GM19324 (cell line): ENCODE data around the gene GAPT.
A peak's percentile ranks its signal among the peaks of the same experiment; 100 is the strongest.

Experiments
- ATAC-seq: cut with Tn5 transposase; IDR thresholded peaks from one replicate; pipeline ENCODE4 v1.9.1; 2021; ENCODE audit warnings: mild to moderate bottlenecking, moderate library complexity; ENCODE audit not compliant: unreplicated experiment, low FRiP score

The GAPT gene

DNA sequence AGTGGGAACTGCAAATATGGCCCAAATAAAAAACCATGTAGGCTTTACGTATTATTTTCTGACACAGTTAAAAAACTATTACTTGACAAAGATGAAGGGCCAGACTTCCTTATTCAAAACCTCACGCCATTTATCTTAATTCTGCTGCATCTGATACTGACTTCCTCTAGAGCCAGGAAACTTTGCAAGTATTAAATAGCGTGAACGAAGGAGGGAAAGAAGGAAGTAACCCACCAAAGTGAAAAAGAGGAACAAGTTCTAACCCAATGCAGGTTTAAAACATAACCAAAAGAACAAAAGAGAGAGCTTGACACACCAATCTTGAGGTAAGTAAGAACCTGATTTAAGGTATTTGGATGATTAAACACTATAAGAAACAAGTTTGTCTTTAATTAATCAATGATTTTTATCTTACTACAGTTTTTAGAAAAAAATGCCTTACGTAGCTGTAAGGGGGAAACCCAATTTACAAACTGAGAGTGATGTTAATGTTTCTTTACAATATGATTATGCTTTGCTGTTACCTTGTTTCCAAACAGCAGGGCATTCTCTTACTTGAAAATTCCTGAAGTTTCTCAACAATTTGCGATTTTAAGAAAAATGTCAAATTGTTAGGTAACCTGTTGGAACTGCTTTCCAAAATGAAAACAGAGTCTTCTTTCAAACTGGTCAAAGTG lies at the start of gene GAPT:
TSS of gene GAPT (plus strand) at position 220 of the 677 bp plus-strand sequence. CDS start 3,102 bp downstream, outside the sequence.
- peak; percentile 74 for ATAC-seq

DNA sequence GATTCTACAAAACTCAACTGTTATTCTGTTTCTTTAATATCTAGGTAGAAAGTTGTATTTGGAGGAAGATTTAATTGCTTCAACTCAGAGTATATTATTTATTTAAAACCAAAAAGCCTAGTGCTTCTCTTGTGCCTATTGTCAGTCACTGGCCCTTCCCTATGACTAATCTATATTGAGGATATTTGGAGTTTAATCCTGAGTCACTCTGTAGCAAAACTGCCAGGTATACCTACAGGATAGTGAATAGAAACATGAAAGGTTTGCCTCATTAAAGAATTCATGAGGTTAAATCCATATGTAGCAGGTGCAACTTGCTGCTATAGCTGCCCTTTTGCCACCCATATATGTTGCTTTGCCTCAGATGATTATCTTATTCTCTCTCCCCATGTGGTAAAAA lies 46.4 kb upstream of the GAPT start:
- ATAC-seq, result no peak

DNA sequence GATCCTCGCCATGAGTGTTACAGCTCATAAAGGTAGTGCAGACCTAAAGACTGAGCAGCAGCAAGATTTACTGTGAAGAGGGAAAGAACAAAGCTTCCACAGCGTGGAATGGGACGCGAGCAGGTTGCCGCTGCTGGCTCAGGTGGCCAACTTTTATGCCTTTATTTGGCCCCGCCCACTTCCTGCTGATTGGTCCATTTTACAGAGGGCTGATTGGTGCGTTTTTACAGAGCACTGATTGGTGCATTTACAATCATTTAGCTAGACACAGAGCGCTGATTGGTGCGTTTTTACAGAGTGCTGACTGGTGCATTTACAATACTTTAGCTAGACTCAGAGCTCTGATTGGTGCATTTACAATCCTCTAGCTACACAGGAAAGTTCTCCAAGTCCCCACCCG lies 45.2 kb upstream of the GAPT start:
- no peak for ATAC-seq

DNA sequence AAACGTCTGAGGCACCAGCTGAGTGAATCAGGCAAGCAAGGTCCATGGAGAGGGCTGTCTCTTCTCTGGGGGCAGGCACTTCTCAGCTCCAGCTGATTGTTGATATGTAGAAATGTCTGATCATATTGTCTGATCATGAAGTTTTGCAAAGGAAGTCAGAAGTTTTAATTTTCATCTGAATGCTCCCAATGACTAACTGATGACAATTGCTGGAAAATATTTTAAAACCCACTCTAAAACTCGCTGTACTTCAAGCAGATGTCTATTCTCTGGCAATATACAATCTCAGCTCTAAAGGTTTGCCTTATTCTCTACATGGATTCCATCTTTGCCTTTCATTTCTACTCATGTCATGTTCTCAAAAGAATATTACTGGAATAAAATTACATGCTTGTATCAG lies 44.0 kb upstream of the GAPT start:
- ATAC-seq, result no peak

DNA sequence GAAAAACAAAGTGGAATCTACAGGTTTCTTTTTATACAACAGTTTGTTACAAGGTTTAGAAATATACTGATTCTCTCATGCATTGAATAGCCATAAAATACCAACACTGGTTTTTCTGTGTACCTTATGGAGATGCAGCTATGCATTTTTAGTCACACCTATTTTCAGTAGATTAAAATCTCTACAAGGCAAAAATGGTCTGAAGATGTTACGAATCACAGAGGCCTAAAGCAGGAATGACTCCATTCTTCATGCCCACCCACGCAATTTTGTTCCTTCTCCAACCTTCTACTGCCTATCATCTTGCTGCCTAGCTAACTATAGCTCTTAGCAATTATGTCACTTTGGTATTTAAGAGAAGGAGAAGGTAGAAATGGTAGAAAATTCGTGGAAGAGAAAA lies 41.2 kb upstream of the GAPT start:
- no peak for ATAC-seq

DNA sequence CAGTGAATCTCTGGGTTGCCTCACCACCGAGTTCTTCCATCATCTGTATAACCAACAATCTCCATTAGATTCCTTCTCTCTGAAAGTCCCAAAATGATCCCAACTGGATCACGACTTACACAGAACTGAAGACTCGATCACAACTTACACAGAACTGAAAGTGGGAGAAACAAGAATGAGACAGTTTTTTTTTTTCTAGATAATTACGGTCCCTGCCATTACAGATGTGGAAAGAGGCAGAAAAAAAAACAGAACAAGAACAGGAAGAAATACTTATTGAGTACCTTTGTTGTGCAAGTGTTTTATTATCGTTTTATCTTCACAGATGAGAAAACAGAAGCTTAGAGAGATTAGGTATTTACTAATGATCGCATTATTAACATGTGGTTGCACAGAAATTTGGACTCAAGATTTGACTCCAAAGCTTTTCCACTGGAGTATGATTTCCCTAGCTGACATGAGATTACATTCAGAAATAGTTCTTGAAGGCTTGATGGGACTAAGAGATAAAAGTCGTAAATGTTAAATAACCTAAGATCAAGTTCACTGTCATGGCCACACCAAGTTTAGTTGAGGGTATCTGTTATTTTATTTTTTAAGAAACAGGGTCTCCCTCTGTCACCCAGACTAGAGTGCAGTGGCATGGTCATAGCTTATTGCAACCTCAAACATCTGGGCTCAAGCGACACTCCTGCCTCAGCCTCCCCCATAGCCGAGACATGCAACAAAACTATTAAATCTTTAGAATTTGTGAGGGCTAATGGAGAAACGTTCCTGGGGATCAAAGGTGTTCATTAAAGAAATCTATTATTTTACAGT lies 40.2 kb upstream of the GAPT start:
- ATAC-seq, result no peak

DNA sequence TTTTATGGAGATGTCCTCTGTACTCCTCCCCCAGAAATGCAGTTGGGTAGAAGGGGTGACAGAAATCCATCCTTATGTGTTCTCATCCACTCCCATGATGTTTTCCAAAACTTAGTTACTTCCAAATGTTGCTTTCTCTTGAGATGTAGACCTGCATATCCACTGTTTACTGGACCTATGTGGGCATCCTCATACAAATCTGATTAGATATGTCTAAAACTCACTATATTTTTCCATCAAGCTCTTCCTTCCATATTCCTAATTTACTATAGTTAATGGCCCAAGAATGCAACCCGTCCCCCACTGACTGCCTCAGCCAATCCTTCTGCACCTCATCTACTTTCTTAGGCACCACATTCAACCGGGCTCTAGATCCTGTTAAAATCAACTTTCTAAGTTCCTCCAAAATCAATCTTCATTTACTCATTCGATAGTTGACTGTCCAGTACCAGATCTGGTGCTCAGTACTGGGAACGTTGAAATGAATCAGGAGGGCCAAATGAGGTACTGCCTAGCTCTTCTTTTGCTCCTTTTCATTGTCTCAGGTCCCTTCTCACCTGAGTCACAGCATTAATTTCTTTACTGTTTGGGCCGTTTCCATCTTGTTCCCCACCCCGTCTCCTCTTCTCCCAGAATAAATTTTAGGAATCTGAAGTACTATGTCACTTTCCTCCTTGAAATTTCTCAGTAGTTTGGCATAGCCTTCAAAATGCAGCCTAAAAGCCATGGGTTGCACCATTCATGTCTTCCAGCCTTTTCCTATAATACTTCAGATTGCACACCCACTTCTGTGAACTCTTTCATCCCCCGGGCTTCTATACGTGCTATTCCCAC lies 39.3 kb upstream of the GAPT start:
- ATAC-seq, result no peak

DNA sequence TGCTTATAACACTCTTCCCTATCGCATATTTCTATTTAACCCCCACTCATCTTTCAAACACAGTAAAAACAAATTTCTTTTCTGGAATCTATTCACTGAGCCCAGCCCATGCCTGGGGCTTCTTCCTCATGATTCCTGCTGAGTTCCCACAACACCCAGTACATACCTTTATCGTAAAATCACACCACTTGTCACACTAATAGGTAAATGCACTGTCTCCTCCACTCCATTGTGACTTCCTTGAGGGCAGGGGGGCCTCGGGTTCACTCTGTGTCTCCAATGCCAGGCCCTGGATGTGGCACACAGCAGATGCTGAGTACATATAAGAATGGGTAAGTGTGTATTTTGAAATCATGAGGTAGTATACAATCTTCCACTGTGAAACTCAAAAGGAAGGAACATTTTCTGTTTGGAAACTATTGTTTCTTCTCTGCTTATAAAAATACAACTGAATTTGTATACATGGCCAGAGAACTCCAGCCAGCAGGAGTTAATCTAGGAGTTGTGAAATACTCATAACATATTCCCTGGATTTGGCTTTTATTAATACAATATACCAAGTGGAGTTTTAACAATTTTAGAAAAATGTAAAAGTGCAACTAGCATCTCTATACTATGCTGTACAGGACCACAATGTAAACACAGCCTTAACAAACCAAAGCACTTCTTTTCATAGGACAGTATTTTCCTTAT lies 38.5 kb upstream of the GAPT start:
- no peak for ATAC-seq

DNA sequence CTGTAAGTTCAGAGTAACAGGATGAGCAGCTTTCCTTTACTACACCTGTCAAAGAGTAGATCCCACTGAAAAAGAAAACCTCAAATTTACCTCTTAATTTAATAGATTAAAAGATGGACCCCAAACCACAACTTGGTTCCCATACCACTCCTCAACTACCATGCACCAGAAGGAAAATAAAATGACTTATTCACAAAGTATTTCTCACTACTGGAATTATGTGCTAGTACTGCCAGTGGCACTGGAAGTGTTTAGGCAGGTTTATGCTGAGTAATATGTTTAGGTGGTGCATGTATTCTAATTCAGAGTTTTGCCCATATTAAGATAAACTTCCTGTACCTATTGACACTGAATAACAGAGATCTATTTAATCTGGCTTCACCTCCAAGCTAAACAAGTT lies 37.9 kb upstream of the GAPT start:
- no peak for ATAC-seq

DNA sequence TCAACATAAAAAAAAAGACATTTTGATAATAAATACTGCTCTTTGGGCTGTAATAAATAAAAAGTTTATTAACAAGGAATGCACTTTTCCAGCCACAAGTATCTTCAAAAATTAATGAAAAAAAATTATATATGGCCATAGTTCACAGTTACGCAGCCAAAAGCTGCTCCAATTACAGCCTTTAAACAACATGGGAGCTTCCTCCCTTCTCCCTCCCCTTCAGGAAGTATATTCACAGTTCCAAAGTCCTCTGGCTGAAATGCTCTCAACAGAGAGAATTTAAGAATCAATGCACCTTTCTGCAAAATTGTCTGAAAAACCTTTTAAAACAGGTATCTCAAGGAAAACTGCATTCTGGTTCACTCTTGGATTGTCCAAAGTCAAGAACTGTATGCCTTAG lies 37.2 kb upstream of the GAPT start:
- ATAC-seq, result no peak

DNA sequence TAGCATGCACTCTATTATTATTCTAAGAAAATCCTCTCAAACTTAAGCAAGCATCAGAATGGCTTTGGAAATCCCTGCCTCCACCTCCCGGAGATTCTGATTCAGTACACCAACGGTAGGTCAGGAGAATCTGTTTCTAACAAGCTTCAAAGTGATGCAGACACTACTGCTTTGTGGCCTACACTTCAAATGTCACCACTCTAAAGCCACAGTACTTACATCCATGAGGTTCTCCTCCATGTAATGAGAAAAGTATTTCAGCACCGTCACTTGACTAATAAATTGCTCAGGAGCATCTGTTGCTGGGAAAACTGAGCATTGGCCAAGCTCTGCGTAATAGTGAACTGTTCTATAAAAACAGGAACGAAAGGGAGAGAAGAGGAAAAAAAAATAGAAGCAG lies 36.2 kb upstream of the GAPT start:
- no peak for ATAC-seq

DNA sequence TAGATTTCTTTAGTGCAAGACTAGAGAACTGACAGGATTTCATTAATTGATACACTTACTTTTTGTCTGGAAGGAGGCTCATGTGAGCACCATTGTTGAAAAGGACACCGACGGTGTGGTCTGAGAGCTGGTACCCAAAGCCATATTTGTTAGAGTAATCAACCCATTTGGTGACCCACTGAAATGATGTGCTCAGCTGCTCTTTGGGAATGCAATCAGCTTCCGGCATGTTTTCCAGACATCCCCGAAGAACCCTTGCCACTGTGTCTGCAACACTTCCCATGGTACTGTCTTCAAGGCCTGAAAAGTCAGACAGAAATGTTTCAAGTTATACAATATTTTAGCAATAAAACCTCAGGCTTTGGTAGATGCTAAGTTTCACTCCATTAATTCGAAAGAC lies 35.8 kb upstream of the GAPT start:
- ATAC-seq, result no peak

DNA sequence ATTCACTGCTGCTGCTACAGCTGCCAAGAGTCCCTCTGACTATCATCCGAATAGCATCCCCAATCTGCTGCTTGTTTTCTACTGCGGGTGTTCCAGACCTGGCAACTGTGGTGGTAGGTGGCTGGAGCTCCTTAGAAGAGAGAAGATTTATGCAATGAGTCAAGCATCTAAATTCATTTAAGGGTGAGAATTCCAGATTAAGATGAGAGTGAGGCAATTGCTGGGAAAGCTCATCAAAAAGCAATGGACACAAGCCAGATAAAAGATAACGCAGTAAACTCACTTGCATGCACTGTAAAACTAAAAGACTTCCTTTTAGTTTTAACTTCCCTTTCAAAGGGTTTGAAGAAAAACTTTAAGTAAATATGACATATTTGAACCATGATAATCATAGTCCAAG lies 35.2 kb upstream of the GAPT start:
- no peak for ATAC-seq

DNA sequence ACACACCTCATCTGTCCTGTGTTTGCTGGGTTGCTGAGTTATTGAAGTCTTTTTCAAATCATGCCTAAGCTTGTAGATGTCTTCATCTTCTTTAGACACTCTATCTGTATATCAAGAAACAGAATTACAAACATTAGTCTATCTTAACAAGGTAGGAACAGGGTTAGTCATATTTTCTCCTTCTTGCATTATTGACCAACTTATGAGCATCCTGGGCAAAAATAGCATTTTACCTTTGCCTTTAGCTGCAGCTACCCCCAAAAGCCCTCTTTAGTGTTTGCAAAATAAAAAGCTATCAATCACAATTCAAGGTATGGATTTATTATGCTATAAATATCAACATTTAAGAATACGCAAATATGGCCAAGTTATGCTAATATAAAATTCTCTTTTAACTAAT lies 34.7 kb upstream of the GAPT start:
- no peak for ATAC-seq

DNA sequence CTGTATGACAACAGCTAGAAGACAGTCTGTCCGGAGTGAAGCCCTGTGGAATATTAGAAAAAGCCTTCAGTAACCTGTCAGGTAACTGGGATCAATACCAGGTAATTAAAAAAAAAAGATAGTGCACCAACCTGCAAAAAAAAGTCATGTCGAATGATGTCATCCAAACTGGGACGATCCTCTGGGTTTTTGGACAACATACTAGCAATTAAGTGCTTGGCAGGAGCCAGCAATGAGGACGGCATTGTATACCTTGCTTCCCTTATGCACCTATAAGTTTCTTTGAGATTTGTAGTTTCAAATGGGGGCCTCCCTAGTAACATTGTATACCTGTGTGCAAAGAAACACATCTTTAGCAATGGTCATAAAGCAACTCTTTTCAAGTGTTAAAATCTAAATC lies 34.2 kb upstream of the GAPT start:
- no peak for ATAC-seq

DNA sequence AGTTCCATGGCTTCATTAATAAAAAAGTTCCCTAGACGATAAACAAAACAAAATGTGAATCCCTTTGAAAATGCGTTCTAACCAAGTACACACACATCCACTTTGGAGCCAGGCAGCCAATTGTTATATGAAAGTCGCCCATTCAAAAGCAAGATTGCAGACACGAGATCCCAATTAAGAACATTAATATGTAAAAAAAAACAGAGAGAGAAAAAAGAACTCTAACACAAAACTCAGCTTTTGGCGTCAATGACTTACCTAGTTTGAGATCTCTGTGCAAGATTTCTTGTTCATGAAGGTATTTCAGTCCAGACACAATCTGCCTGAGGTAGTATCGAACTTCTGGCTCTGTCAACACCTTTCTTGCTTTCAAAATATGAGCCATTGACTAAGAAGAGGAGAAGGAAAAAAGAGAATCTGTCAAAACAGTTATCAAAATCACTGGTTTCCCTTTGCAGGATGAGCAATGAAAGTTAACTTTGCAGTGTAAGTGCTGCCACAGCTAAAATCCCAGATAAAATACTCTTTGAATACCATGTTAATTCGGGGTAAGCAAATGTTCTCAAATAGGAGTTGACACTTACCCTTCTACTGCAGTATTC lies 33.0 kb upstream of the GAPT start:
- no peak for ATAC-seq

DNA sequence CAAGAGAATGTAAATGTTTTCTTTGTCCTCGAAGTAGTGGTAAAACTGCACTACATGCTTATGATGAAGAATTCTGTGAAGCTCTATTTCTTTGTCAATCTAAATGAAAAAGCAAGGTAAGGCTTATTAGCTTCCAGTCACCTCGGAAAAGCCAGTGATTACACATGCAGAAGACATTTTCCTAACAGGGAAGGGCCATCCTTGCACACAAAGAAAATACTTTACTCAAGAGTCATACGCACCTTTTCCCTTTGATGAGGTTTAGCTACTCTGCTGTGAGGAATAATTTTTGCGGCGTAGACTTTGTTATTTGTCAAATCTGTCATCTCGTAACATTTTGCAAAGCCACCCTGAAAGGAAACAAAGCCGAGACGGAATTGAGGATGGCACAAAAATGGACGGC lies 32.5 kb upstream of the GAPT start:
- ATAC-seq, result no peak

DNA sequence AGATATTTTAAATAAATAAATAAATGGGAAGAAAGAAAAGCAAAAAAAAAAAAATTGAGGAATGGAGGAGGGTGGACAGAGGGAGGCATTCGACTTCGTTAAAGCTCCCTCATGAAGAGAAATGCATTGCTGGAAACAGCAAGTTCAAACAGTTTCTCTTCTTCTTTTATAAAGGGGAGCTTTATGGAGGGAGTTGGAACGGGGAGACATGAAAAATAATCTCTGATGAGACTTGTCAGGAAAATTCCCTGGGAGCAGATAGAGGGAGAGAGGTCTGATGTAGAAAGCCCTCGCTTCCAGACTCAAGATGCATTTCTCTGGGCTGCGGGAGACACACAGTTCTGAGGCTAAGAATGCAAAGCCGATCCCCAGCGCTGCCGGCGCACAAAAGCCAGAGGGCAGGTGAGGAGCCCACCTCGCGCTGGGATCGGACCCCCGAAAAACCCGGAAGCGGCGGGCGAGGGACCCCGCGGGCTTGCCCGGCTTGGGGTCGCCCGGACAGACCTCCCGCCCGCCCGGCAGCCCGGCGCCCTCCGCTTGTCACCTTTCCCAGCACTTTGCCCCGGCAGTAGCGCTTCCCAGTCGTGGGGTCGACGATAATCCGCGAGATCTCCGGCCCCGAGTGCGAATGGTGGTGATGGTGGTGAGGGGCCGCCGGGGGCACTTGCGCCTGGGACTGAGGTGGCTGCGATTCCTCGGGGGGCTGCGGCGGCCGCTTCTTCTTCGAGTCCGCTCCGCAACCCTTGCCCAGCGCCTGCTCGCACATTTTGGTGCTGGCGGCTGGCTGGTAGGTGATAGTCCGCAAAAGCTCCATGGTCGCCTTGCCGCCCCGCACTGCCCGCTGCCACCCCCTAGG lies 31.9 kb upstream of the GAPT start:
- ATAC-seq, result peak; percentile 7

DNA sequence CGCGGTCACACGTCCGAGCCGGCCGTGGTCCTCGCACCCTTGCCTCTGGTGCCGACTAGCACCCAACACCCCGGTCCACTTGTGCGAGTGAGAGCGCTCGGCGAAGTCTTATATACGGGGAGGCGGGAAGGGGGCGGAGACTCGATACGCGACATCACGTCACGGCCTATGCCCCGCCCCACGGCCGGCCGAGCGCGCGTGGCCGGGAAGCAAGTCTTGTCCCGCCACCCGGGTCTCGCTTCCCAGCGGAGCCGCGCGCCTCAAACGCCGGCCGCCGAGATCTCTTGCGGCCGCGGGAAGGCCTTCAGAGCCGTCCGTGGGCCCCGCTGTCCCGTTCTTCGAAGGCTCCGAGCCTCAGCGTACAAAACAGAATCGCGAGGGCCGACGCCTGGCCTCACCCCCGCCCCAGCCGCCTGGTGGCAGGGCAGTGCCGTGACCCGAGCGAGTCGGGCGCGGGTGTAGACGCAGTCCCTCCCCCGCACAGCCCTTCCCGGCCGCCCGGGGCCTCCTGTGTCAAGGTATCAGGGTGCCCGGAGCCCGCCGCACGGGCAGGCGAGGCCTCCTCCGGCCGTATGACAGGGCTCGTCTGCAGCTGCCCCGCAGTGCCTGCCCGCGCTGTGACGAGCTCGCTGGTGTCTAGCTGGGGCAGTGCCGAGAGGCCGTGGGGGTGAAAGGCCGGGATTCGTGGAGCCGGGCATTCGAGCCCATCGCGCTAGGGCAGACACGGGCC lies 31.1 kb upstream of the GAPT start, which contains the start of gene PLK2:
TSS of gene PLK2 (minus strand) at position 85 of the 730 bp plus-strand sequence. CDS start 127 bp downstream, outside the sequence.
- ATAC-seq, result peak; percentile 86
